Adipocyte (in vitro differentiated cells): Measurements from ENCODE around the gene FFAR2.
A peak's percentile ranks its signal among the peaks of the same experiment; 100 is the strongest.

ENCODE experiments used
- DNase-seq: peaks from one replicate; pipeline ENCODE4 v3.0.0-alpha.2; 2015; ENCODE audit warnings: low read depth
- H3K27me3 ChIP-seq: replicated peaks from 2 replicates; pipeline ENCODE4 v1.7.0; 2013; ENCODE audit warnings: mild to moderate bottlenecking, low read length, moderate library complexity; ENCODE audit not compliant: control insufficient read depth, insufficient read depth
- H3K36me3 ChIP-seq: 2 replicates; pipeline ENCODE4 v1.7.0; 2013; ENCODE audit warnings: low read length, mild to moderate bottlenecking, moderate library complexity; ENCODE audit not compliant: control insufficient read depth, insufficient read depth, severe bottlenecking
- H3K4me1 ChIP-seq: 2 replicates; pipeline ENCODE4 v1.7.0; 2013; ENCODE audit warnings: mild to moderate bottlenecking, low read length, moderate library complexity; ENCODE audit not compliant: control insufficient read depth, insufficient read depth
- H3K4me3 ChIP-seq: 2 replicates; pipeline ENCODE4 v1.7.0; 2013; ENCODE audit warnings: mild to moderate bottlenecking, low read length, moderate library complexity
- H3K9ac ChIP-seq: 2 replicates; pipeline ENCODE4 v1.7.0; 2013; ENCODE audit warnings: mild to moderate bottlenecking, low read length, moderate library complexity
- H3K9me3 ChIP-seq: 2 replicates; pipeline ENCODE4 v1.7.0; 2013; ENCODE audit warnings: mild to moderate bottlenecking, low read length, moderate library complexity; ENCODE audit not compliant: control insufficient read depth

FFAR2 gene

GRCh38 chr19:35429698-35430408 is 18.2 kb upstream of the FFAR2 start:
- H3K4me3 ChIP-seq: no peak overlapping the region
- H3K4me1 ChIP-seq: peaks cover 19% of the 10 kb centered on the region
- peaks cover 18% of the 10 kb centered on the region for H3K27me3 ChIP-seq
- no peaks in the 10 kb centered on the region for H3K36me3 ChIP-seq
- no peaks in the 10 kb centered on the region for H3K9me3 ChIP-seq
- DNase-seq: no peak
- H3K9ac ChIP-seq: no peak overlapping the region

GRCh38 chr19:35430409-35431144 is 17.5 kb upstream of the FFAR2 start:
- Histone ChIP-seq H3K27me3 (peaks cover 18% of the 10 kb centered on the region), H3K36me3 (no peaks in the 10 kb centered on the region), H3K4me1 (peaks cover 19% of the 10 kb centered on the region), H3K9ac (no peak overlapping the region), H3K4me3 (no peak overlapping the region), H3K9me3 (no peaks in the 10 kb centered on the region)
- DNase-seq: no peak

GRCh38 chr19:35431145-35431807 is 16.8 kb upstream of the FFAR2 start:
- no peak overlapping the region for H3K9ac ChIP-seq
- H3K9me3 ChIP-seq: no peaks in the 10 kb centered on the region
- peaks cover 18% of the 10 kb centered on the region for H3K27me3 ChIP-seq
- no peaks in the 10 kb centered on the region for H3K36me3 ChIP-seq
- H3K4me3 ChIP-seq: no peak overlapping the region
- peaks cover 25% of the 10 kb centered on the region for H3K4me1 ChIP-seq
- no peak for DNase-seq

GRCh38 chr19:35432911-35433310 is 15.1 kb upstream of the FFAR2 start:
- Histone ChIP-seq H3K9ac (no peak overlapping the region), H3K9me3 (no peaks in the 10 kb centered on the region), H3K4me1 (peaks cover 38% of the 10 kb centered on the region), H3K27me3 (peaks cover 18% of the 10 kb centered on the region), H3K36me3 (no peaks in the 10 kb centered on the region), H3K4me3 (no peak overlapping the region)
- no peak for DNase-seq

- peaks cover 22% of the 10 kb centered on the region for H3K27me3 ChIP-seq
- DNase-seq: no peak
- no peak overlapping the region for H3K9ac ChIP-seq
- H3K4me1 ChIP-seq: peaks cover 38% of the 10 kb centered on the region
- no peak overlapping the region for H3K4me3 ChIP-seq
- no peaks in the 10 kb centered on the region for H3K36me3 ChIP-seq
- H3K9me3 ChIP-seq: no peaks in the 10 kb centered on the region
These were observed 14.6 kb upstream of the FFAR2 start for GRCh38 chr19:35433448-35433847.

GRCh38 chr19:35435896-35436295 is 12.2 kb upstream of the FFAR2 start:
- Histone ChIP-seq H3K9me3 (no peaks in the 10 kb centered on the region), H3K4me3 (no peak overlapping the region), H3K9ac (peak overlapping the region; percentile 51), H3K36me3 (no peaks in the 10 kb centered on the region), H3K4me1 (peaks cover 27% of the 10 kb centered on the region), H3K27me3 (peaks cover 20% of the 10 kb centered on the region)
- DNase-seq: no peak

GRCh38 chr19:35436477-35437405 is 11.3 kb upstream of the FFAR2 start:
- peaks cover 20% of the 10 kb centered on the region for H3K27me3 ChIP-seq
- peak overlapping the region; percentile 51 for H3K9ac ChIP-seq
- DNase-seq: peak; percentile 15
- no peaks in the 10 kb centered on the region for H3K36me3 ChIP-seq
- peaks cover 32% of the 10 kb centered on the region for H3K4me1 ChIP-seq
- peak overlapping the region; percentile 53 for H3K4me3 ChIP-seq
- no peaks in the 10 kb centered on the region for H3K9me3 ChIP-seq

- peak overlapping the region; percentile 50 for H3K9ac ChIP-seq
- no peaks in the 10 kb centered on the region for H3K9me3 ChIP-seq
- H3K27me3 ChIP-seq: peaks cover 20% of the 10 kb centered on the region
- no peak for DNase-seq
- H3K36me3 ChIP-seq: no peaks in the 10 kb centered on the region
- peaks cover 32% of the 10 kb centered on the region for H3K4me1 ChIP-seq
- H3K4me3 ChIP-seq: peak overlapping the region; percentile 53
These were observed 10.6 kb upstream of the FFAR2 start for GRCh38 chr19:35437406-35437951.

- Histone ChIP-seq H3K36me3 (no peaks in the 10 kb centered on the region), H3K9ac (no peak overlapping the region), H3K9me3 (no peaks in the 10 kb centered on the region), H3K4me1 (peaks cover 32% of the 10 kb centered on the region), H3K4me3 (no peak overlapping the region), H3K27me3 (peaks cover 20% of the 10 kb centered on the region)
- DNase-seq: no peak
These were observed 10.0 kb upstream of the FFAR2 start for GRCh38 chr19:35438096-35438495.

- peaks cover 18% of the 10 kb centered on the region for H3K27me3 ChIP-seq
- no peak overlapping the region for H3K4me3 ChIP-seq
- peaks cover 32% of the 10 kb centered on the region for H3K4me1 ChIP-seq
- no peak for DNase-seq
- H3K9me3 ChIP-seq: no peaks in the 10 kb centered on the region
- no peak overlapping the region for H3K9ac ChIP-seq
- no peaks in the 10 kb centered on the region for H3K36me3 ChIP-seq
These were observed 9.5 kb upstream of the FFAR2 start for GRCh38 chr19:35438527-35438926.
